ENCODE measurements around the gene BRAT1.

The BRAT1 gene

DNA sequence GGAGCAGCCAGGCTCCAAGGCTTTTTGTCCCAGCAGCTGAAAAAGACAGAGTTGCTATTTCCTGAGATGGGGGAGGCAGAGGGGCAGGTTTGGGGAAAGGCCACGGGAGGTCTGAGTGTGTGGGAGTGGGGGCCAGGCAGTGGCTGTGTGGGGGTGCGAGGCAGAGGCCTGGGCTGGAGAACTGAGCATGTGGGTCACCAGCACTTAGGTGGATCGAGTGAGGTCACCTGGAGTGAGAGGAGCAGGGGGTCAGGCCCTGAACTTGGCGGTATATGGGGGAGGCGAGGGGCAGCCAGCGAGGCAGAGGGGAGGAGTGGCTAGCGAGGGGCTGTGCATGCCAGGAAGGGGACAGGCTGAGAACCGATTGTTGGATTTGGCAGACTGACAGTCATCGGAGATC, 31.8 kb upstream of the BRAT1 start:
- H3K36me3 ChIP-seq (replicated peaks) = peaks cover 14% of the 10 kb centered on the region
- TF ChIP-seq, protein P1, sequence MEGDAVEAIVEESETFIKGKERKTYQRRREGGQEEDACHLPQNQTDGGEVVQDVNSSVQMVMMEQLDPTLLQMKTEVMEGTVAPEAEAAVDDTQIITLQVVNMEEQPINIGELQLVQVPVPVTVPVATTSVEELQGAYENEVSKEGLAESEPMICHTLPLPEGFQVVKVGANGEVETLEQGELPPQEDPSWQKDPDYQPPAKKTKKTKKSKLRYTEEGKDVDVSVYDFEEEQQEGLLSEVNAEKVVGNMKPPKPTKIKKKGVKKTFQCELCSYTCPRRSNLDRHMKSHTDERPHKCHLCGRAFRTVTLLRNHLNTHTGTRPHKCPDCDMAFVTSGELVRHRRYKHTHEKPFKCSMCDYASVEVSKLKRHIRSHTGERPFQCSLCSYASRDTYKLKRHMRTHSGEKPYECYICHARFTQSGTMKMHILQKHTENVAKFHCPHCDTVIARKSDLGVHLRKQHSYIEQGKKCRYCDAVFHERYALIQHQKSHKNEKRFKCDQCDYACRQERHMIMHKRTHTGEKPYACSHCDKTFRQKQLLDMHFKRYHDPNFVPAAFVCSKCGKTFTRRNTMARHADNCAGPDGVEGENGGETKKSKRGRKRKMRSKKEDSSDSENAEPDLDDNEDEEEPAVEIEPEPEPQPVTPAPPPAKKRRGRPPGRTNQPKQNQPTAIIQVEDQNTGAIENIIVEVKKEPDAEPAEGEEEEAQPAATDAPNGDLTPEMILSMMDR (IDR thresholded peaks at IDR 0.05; ENCODE audit: low read depth, low read length, missing control alignments) = no peak
- DNase-seq = no peak
- no peak overlapping the region for H3K27ac ChIP-seq
- no peaks in the 10 kb centered on the region for H3K27me3 ChIP-seq (replicated peaks)
- in situ Hi-C loops (cut with HindIII; ENCODE audit: low pct_ligation_motif_present, low sequenced_read_pairs) = no loop called here
- no peak overlapping the region for H3K4me3 ChIP-seq (ENCODE audit: low read depth, low read length)

DNA sequence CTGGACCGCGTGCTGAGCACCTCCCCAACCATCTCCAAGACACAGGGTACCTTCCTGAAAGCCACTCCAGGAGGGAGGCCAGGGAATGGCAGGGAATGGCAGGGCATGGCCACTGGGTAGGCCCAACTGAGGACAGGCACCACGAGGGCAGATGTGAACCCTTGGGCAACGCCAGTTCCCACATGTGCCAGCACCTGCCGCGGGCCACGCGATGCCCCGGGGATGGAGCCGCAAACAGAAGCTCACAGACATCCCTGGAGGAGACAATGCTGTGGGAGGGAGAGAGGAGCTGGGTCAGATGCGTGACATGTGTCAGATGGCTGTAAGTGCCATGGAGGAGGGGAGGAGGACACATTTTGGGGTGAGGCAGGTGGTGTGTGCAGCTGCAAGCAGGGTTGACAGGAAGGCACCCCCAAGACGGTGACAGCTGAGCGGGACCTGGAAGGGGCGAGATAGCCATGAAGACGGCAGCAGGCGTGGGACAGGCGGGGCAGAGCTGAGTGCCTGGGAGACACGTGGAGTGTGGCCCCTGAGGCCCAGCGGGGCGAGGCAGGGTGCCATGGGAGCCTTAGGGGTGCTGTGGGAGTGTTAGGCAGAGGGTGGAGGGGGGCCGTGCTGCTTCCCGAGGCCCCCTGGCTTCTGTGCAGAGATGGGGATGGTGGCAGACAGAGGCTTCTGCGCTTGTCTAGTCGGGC, 31.1 kb upstream of the BRAT1 start:
- TF ChIP-seq, protein P1 (IDR thresholded peaks at IDR 0.05; ENCODE audit: low read depth, low read length, missing control alignments) = no peak
- Histone ChIP-seq H3K4me3 (ENCODE audit: low read depth, low read length) (no peak overlapping the region), H3K36me3 (replicated peaks) (peaks cover 14% of the 10 kb centered on the region), H3K27me3 (replicated peaks) (no peaks in the 10 kb centered on the region), H3K27ac (no peak overlapping the region)
- DNase-seq = no peak
- in situ Hi-C loops (cut with HindIII; ENCODE audit: low pct_ligation_motif_present, low sequenced_read_pairs) = no loop called here

- DNase-seq = no peak
- H3K27ac ChIP-seq = no peak overlapping the region
- H3K36me3 ChIP-seq (replicated peaks) = peaks cover 14% of the 10 kb centered on the region
- in situ Hi-C loops (cut with HindIII; ENCODE audit: low pct_ligation_motif_present, low sequenced_read_pairs) = no loop called here
- TF ChIP-seq, protein P1 (IDR thresholded peaks at IDR 0.05; ENCODE audit: low read depth, low read length, missing control alignments) = no peak
- H3K27me3 ChIP-seq (replicated peaks) = no peaks in the 10 kb centered on the region
- H3K4me3 ChIP-seq (ENCODE audit: low read depth, low read length) = no peak overlapping the region
Observed at GRCh38 chr7:2585446-2585845, 30.1 kb upstream of the BRAT1 start.

DNA sequence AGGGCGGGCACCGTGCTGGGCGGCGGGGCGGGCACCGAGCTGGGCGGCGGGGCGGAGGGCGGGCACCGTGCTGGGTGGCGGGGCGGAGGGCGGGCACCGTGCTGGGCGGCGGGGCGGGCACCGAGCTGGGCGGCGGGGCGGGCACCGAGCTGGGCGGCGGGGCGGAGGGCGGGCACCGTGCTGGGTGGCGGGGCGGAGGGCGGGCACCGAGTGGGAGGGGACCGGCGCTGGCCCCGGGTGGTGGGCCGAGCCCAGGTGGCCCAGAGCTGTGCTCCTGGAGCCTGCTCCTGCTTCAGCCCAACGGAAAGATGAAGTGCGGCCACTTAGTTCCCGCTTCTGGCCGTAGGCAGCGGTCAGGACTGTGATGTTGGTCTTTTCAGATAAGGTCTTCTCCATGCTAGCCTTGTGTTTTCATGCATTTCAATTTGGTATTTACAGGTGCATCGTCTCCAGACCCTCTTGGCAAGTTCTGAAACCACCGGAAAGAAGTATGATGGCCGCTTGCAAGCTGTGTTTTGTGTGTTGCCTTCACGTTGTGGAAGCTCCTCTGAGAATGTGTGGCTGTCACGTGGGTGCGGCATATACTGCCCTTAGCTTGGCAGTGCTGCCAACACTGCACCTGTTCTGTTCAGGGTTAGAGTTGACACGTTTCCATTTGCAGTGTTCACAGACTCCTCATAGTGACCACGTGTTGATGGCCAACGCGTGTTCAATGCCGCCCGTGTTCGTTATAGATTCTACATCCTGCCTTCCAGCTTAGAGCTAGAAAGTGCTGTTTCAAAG, 28.7 kb upstream of the BRAT1 start:
- DNase-seq = no peak
- in situ Hi-C loops (cut with HindIII; ENCODE audit: low pct_ligation_motif_present, low sequenced_read_pairs) = no loop called here
- TF ChIP-seq, protein P1 (IDR thresholded peaks at IDR 0.05; ENCODE audit: low read depth, low read length, missing control alignments) = no peak
- no peak overlapping the region for H3K4me3 ChIP-seq (ENCODE audit: low read depth, low read length)
- no peak overlapping the region for H3K27ac ChIP-seq
- H3K27me3 ChIP-seq (replicated peaks) = no peaks in the 10 kb centered on the region
- H3K36me3 ChIP-seq (replicated peaks) = peaks cover 14% of the 10 kb centered on the region

DNA sequence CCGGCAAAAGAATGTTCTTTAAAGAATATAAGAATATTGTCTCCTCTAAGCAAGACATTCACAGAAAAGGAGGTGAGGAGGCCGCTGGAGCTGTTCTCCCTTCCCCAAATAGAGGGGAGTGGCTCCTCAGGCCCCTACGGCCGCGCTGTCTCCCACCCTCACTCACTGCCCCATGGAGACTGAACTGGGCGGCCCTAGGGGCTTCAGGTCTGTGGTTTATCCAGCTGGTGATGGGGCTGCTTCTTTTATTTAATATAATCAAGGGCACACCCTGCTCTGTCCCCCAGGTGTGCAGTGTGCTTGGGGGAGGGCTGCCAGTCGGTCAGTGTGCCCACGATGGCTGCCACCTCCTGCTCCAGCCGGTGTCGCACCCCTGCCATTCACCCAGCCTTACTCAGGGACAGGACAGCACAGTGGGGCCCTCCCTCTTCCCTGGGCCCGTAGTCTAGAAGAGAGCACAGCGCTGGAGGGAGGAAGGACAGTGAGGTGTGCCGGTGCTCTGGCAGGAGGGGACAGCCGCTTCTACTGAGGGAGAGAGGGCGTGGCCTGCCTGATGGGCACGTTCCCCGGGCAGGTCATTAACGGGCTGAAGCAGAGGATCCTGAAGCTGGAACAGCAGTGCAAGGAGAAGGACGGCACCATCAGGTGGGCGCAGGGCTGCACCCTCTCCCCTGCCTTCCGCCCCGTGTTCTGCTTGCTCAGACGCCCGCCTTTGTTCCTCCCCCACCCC, 26.8 kb upstream of the BRAT1 start:
- no peaks in the 10 kb centered on the region for H3K27me3 ChIP-seq (replicated peaks)
- in situ Hi-C loops (cut with HindIII; ENCODE audit: low pct_ligation_motif_present, low sequenced_read_pairs) = no loop called here
- DNase-seq = no peak
- no peak overlapping the region for H3K4me3 ChIP-seq (ENCODE audit: low read depth, low read length)
- TF ChIP-seq, protein P1 (IDR thresholded peaks at IDR 0.05; ENCODE audit: low read depth, low read length, missing control alignments) = no peak
- H3K36me3 ChIP-seq (replicated peaks) = peaks cover 10% of the 10 kb centered on the region
- H3K27ac ChIP-seq = no peak overlapping the region

Data from brain microvascular endothelial cell (primary cell).